Right lobe of liver (tissue), 4 donors: ENCODE results near the gene TBC1D12.

Experiments used
- CTCF ChIP-seq, 4 donors: fragments of 200-600 bp in 3 of 4; fragments of 450-650 bp in 1 of 4; IDR thresholded peaks; one replicate each; pipeline versions ENCODE4 v1.5.1 to v1.8.0; 2016 to 2022; ENCODE audit warnings: antibody characterized with exemption in 4 of 4, mild to moderate bottlenecking in 2 of 4
- POLR2A ChIP-seq: fragments of 450-650 bp; IDR thresholded peaks from one replicate; pipeline ENCODE4 v1.6.1; 2017; ENCODE audit warnings: antibody characterized with exemption, mild to moderate bottlenecking
- donor health status: DM: no; HTN: no; CAD: no.
- donor health status: DM: no; HTN: no; CAD: no.
- donor health status: DM: no; HTN: yes; CAD: no.

GRCh38 chr10:94456942-94457341 is 54.6 kb downstream of the TBC1D12 start:
- no peak for TF ChIP-seq CTCF (IDR thresholded peaks at IDR 0.05)
- no peak for TF ChIP-seq POLR2A
